ENCODE measurements around the gene ACLY.
"Not testable (repeated sequence)": the region's sequence is repeated elsewhere in the genome, so short reads cannot be mapped to it uniquely, and the experiment has no call there.

Gene ACLY

DNA sequence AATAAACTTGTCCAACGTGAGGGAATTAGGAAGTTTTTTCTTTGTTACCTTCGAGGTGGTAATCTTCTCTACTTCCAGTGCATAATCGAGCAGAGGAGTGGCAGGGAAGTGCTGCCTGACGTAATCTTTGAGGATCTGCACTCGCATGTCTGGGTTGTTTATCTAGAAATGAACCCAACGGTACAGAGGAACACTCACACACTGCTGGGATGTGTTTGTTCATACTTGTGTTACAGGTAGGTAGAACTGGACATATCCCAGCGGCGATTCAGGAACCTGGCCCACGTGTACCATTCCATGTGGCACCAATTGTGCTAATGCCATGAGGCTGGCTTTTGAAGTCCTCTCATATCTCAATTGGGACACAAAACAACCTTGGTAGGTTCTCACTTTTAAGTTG is 49.3 kb downstream of the ACLY start:
- no peak for DNase-seq

DNA sequence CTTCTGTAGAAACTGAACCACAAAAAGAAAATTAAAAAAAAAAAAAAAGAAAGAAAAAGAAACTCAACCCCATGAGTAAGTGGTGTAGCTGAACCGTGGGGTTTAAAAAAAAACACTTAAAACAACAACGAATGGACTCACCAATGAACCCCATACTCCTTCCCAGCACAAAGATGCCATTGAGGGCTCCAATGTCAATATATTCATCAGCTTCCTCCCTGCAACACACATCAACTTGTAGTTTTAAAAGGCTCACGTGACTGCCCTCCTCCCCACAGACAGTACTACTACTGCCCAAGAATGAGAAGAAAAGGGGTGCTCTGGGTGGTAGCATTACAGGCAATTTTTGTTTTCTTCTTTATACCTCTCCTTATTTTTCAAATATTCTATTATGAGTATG is 50.2 kb downstream of the ACLY start:
- no peak for DNase-seq

DNA sequence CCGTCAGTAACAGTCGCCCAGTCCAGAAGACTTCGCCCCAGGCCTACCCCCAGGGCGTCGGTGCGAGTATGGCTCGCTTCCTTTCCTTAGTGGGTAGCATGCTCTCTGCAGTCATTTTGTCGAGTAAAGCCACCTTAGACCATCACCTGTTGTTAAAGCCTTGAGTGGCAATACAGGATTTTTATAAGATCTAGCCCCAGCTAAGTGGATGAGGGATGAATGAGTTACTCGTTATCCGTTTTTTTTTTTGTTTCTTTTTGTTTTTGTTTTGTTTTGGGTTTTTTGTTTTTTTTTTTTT is 53.2 kb downstream of the ACLY start:
- DNase-seq: no peak

DNA sequence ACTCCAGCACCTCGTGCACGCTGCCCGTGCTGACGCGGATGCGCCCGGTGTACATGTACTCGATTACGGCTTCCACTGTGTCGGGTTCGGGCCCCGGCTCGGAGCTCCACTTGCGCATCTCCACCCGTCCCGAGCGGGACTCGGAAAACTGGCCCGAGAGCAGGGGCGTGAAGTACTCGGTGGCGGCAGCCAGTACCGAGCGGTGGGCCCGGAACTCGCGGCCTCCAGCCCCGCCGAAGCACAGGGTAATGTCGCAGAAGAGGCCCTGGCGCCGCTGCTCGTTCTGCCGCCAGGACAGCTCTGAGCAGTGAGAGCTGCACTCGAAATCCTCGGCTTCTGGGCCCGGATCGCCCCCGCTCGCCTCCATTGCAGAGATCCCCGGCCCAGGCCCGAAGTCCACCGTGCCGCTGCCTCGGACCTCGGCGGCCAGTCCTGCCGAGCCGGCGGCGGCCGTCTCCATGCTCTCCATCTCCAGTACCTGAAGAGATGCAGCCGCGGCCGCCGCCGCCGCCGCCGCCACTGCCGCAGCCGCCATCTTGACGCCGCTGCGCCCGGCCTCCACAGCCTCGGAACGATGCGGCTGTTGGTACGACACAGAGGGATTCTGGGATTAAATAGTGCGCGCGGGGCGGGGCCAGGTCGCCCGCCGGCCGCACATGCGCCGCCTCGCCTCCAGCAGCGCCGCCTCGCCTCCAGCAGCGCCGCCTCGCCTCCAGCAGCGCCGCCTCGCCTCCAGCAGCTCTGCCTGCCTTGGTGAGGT is 53.7 kb downstream of the ACLY start, which contains the start of gene KLHL11:
TSS of gene KLHL11 (minus strand) at position 588 of the 760 bp plus-strand sequence. CDS start at position 535, 53 bp downstream.
- DNase-seq: peak; percentile 62 to 85 (median 74)

DNA sequence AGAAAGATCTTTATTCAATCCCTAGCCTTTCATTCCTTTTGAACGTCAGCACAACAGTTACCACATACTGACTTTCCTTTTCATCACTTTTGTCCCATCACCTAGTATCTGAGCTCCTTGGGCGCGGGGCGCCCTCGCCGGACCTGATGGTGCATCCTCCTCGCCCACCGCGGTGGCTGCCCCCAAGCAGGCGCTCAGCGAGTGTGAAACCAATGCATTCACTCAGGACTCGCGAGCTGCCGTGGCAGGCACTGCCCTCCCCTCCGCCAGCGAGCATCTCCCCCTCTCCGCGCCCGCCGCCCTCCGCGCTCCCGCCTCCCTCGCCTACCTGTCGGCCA is 54.3 kb downstream of the ACLY start:
- DNase-seq: peak in 1 of 4 experiments; percentile 55

DNA sequence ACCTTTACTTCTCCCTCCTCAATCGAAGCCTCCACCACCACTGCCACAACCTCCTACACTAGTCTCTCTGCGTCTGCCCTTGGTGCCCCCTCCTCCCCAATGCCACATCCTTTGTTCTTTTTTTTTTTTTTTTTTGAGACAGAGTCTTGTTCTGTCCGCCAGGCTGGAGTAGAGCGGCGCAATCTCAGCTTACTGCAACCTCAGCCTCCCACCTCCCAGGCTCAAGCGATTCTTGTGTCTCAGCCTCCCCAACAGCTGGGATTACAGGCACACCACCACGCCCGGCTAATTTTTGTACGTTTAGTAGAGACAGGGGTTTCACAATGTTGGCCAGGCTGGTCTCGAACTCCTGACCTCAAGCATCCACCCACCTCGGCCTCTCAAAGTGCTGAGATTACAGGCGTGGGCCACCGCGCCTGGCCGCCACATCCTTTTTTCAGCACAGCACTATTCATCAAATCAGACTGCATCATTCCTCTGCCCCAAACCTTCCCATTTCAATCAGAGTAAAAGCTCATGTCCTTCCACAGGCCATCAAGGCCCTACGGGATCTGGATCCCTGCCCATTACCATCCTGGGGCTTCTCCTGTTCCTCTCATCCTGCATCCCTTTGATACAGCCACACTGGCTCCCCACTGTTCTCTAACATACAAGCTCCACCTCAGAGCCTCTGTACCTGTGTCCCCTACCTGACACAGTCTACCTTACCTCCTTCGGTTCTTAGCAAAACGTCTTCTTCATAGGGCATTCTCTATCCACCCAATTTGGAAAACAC is 55.5 kb downstream of the ACLY start:
- no peak for DNase-seq

DNA sequence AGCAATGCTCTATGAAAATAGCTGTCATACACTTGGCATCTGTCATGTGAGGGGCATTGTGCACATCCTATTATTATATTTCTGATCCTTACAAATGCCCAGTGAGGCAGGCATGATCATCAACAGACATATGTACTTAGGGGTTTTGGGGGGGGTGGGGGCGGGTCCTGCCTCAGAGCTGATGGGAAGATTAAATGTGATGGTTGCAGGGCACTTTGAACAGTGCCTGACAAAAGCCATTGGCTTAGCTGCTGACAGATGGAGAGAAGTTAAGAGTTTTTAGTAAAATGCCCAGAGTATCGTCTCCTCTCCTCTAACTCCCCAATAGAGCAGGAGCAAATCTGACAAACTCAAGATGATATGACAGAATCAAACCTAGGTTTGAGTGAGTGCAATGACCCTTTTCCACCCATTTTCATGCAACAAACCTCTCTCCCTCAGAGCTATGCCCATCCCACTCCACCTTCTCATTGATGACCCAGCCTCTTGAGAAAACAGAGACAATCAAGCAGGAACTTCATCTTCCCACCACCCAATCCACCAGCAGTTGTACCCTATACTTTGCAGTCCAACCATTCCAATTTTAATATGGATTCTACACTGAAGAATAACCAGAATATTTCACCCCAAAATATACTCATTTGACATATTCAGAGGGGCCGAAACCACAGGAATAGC is 58.4 kb downstream of the ACLY start:
- DNase-seq: no peak

DNA sequence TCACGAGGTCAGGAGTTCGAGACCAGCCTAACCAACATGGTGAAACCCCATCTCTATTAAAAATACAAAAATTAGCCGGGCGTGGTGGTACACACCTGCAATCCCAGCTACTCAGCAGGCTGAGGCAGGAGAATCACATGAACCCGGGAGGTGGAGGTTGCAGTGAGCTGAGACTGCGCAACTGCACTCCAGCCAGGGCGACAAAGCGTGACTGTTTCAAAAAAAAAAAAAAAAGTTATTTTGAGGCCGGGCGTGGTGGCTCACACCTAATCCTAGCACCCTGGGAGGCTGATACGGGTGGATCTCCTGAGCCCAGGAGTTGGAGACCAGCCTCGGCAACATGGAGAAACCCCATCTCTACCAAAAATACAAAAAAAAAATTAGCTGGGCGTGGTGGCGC is 67.4 kb downstream of the ACLY start:
- not testable (repeated sequence) for DNase-seq

DNA sequence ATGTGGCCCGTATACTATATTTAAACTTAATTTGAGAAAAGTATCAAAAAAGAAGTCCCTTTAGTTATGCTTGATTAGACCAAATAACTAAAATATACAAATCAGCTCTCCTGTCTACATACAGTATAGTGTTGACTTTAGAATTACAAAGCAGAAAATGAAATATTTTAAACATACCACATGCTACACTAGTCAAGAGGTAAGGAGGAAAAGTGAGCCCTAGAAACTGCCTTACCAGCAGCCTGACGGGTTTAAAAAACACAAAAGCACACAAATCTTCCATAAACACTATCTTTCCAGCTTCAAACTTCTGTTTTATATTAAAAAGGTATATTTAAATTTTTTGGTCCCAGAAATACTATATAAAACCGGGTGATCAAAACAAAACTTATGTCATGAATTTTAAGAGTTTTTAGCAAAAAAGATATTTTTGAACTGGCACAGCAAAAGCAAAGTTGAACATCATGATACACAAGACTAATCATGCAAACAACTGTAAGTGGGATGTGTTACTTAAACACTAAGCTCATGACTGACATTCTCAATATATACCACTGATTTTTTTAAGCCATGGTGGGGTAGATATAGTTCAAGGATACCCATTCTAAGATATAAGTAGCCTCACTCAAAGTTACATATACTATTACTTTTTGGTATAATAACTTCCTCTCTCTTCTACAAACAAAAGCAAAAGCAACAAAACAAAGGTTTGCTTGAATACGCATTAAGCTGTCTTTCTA is 69.3 kb downstream of the ACLY start:
- DNase-seq: no peak

DNA sequence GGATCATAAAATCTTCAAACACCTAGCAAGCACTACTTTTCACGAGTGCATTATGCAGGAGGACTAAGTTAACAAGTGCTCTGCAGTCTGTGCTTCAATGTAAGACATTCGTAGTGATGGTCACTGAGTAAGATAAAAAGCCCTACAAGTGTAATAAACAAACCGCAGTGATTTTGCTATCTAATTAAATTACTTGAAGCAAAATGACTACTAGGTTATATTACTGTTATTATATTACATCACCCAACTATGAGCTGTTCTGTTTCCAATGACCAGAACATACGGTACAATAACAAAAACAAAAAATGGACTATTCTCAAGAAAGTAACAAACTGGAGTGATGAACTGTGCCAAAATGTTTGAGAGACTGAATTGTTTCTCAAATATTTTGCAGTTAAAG is 70.0 kb downstream of the ACLY start:
- DNase-seq: no peak

DNA sequence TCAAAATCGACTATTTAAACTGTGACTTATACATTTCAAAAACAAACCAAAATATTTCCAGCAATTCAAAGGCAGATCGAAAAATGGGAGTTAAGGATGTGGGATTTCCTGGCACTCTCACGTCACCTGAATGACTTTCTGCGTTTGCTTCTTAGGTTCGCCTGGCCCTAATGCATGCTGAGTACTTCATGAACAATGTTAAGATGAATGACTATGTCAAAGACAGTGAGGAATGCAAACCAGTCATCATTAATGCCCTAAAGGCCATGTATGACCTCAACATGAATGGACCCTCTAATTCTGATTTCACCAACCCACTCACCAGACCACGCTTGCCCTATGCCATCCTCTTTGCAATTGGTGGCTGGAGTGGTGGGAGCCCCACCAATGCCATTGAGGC is 73.8 kb downstream of the ACLY start:
- DNase-seq: no peak

DNA sequence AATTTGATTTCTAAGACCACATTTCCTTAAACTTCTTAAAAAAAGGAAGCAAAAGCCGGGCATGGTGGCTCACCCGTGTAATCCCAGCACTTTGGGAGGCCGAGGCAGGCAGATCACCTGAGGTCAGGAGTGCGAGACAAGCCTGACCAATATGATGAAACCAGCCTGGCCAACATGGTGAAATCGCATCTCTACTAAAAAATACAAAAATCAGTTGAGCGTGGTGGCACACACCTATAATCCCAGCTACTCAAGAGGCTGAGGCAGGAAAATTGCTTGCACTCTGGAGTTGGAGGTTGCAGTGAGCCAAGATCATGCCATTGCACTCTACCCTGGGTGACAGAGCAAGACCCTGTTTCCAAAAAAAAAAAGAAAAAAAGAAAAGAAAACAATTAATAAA is 78.0 kb downstream of the ACLY start:
- not testable (repeated sequence) for DNase-seq

DNA sequence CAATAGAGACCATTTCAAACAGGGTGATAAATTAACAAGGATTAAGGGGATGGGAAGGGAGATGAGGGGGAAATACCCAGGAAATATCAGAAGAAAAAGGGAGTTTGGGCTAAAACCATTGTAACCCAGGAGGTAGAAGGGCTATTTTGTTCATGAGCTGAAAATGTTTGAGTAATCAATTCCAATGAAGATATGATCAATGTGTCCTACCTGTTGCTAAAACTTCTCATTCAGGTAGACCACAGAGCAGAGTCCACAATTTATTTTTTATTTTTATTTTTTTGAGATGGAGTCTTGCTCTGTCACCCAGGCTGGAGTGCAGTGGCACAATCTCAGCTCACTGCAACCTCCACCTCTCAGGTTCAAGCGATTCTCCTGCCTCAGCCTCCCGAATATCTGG is 79.3 kb downstream of the ACLY start:
- DNase-seq: not testable (repeated sequence)

DNA sequence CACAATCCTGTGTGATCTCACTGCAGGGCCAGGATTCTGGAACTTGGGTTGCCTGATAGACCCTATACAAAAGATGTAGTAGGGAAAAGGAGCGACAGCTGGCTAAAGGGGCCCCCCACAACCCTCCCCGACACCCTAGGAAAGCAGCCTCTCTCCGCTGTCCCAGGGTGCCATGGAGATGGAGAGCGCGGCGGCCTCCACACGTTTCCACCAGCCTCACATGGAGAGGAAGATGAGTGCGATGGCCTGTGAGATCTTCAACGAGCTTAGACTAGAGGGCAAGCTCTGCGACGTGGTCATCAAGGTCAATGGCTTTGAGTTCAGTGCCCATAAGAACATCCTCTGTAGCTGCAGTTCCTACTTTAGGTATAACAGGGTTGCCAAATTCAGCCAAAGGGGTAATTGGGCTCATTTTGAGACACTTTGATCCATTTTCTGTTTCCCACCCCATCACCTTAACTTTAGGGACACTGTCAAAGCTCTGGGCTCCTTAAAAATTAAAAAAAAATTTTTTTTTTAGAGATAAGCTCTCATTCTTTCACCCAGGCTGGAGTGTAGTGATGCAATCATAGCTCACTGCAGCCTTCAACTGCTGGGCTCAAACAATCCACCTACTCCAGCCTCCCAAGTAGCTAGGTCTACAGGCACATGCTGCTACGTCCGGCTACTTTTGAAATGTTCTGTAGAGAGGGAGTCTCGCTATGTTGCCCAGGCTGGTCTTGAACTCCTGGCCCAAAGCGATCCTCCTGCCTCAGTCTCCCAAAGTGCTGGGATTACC is 80.8 kb downstream of the ACLY start, which contains the start of gene KLHL10:
TSS of gene KLHL10 (plus strand) at position 65 of the 778 bp plus-strand sequence. CDS start at position 173, 108 bp downstream.
- DNase-seq: no peak

DNA sequence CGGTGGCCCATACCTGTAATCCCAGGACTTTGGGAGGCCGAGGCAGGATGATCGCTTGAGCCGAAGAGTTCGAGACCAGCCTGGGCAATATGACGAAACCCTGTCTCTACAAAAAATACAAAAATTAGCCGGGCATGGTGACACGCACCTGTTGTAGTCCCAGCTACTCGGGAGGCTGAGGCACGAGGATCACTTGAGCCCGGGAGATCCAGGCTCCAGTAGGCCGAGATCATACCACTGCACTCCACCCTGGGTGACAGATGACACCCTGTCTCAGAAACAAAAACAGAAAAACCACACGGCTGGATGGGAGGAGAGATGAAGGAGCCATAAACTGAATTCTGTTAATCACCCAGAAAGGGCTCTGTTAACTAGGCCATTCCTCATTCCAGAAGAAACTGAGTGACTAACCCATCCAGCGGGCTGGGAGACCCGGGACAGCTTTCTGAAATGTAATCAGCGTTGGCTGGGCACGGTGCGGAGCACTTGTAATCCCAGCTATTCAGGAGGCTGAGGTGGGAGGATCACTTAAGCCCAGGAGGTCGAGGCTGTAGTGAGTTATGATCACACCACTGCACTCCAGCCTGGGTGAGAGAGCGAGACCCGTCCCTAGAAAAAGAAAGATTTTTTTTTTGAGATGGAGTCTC is 82.1 kb downstream of the ACLY start:
- no peak for DNase-seq

DNA sequence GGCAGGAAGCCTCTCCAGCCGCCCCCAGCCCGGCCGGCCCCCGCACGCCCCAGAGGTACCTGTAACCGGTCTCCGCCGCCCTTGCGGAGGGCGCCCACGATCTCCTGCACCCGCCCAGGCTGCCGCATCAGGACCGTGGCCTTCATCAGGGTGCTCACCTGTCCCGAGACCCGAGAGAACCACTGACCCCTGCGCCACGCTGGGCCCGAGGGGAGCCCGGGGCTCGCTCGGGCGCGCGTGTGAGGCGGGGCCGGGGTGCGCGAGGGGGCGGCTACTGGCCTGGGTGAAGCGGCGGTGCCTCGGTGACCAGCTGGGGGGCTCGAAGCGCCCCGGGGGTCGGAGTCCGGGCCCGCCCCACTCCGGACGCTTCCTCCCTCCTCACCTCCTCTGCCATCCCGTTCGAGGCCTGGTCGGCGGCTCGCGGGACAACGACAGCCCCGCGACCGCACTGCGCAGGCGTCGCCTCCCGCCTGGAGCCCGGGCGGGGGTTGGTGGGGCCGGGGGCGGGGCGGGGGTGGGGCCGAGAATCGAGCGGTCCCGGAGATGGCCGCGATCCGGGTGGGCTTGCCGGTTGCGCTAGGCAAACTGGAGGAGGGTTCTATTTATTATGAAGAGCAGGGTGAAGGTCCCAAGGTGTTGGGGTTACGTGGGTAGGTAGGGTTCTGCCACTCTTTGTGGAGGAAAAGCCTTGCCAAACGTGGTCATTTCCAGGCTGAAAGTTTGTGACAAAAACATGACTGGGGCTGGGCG is 82.8 kb downstream of the ACLY start, which contains the start of gene NT5C3B:
TSS of gene NT5C3B (minus strand) at position 433 of the 750 bp plus-strand sequence. CDS start at position 394, 39 bp downstream.
- peak in 2 of 4 experiments; percentile 14 to 65 for DNase-seq

DNA sequence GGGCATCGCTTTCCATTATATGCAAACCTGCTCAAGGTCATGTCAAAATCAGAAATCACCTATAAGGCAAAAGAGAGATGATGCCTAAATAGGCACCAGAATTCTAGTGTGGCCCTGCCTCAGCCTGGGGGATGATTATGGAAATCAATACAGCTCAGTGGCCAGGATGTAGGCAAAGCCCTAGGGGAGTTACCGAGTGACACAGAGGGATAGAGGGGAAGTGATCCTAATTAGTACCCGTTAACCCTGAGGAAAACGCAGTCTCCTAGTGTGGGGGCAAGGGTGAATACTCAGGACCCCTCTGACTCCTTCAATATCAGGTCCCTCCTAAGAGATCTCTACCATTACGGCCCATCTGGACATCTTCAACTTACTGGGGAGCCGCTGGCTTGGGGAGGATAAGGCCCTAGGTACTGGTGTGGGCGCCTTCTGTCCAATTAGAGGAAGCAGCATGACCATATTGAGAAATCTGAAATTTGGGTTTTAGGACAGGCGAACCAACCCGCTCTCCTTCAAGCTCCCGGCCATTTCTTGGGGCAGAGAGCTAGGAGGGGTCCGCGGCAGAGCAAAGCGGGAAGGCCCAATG is 83.4 kb downstream of the ACLY start:
- DNase-seq: no peak

DNA sequence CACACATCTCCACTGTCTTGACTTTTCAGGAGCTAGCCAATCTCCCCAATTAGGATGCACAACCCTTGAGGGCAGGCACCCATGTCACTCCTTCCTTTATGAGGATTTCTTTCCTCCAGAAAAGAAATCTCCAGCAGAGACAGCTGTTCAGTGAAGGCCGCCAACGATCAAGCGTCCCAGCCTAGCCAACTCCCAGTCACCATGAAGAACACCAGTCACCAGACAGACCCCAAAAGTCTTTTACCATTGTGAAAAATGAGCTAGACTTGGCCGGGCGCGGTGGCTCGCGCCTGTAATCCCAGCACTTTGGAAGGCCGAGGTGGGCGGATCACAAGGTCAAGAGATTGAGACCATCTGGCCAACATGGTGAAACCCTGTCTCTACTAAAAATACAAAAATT is 88.8 kb downstream of the ACLY start:
- not testable (repeated sequence) for DNase-seq

DNA sequence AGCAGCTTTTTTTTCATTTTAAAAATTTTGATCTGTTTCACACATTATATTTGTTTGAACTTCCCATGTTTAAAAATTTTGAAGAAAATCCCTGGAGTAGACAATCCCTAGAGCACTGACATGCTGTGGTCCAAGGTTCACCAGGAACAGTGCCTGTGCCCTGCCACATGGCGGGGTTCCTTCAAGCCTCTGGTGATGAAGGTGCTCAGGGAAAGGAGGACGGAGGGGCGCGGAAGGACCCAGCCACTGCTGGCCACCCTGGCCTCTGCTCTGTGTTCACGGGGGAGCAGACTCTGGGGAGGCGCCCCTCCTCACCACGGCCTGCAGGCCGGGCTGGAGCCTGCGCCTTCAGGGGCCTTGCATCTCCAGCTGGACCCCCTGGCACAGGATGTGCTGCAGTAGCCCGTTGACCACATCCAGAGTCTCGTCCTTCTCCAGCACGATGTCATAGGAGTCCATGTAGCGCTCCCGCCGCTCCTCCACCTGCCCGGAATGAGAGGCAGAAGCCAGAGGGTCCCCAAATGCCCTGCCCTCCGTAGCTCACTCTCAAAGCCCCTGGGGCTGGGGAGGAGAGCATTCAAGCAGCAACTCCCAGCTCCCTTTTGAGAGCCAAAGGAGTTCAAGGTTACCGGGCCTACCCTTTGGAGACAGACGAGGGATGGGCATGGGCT is 93.4 kb downstream of the ACLY start:
- no peak for DNase-seq

DNA sequence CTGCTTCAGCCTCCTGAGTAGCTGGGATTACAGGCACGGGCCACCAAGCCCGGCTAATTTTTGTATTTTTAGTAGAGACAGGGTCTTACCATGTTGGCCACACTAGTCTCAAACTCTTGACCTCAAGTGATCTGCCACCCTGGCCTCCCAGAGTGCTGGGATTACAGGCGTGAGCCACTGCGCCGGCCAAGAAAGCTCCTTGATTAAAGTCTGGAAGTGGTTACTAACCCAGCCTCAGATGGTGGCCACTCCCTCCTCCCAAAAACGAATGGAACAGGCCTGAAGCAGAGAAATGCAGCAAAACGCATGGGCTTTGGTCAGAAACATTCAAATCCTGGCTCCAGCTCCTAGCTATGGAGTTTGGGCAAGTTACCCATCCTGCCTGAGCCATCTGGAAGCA is 94.7 kb downstream of the ACLY start:
- no peak for DNase-seq
